ENCODE measurements around the gene C3orf70.

DNA sequence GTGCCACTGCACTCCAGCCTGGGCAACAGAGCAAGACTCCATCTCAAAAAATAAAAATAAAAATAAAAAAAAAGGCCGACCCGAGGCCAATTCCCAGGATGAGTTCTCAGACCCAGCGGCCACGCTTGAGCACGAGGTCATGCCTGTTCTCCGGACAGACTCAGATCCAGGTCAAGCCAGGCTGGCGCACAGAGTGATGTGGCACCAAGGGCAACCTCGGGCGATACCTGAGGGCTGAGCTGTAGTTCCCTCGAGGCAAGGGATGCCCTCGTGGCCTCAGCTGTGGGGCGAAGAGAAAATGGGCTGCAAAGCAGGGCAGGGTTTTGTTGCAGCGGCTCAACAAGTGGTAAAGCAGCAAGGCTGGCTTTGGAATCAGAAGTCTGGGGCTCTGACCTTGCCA lies 77.3 kb downstream of the C3orf70 start:
- TF ChIP-seq, protein P1, sequence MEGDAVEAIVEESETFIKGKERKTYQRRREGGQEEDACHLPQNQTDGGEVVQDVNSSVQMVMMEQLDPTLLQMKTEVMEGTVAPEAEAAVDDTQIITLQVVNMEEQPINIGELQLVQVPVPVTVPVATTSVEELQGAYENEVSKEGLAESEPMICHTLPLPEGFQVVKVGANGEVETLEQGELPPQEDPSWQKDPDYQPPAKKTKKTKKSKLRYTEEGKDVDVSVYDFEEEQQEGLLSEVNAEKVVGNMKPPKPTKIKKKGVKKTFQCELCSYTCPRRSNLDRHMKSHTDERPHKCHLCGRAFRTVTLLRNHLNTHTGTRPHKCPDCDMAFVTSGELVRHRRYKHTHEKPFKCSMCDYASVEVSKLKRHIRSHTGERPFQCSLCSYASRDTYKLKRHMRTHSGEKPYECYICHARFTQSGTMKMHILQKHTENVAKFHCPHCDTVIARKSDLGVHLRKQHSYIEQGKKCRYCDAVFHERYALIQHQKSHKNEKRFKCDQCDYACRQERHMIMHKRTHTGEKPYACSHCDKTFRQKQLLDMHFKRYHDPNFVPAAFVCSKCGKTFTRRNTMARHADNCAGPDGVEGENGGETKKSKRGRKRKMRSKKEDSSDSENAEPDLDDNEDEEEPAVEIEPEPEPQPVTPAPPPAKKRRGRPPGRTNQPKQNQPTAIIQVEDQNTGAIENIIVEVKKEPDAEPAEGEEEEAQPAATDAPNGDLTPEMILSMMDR (IDR thresholded peaks at IDR 0.05; ENCODE audit: low read depth, low read length) = no peak
- no peak for TF ChIP-seq EZH2phosphoT487 (IDR thresholded peaks at IDR 0.05; ENCODE audit: low read depth)
